H9 (cell line): ENCODE results near the gene ARHGEF25. TPM values are rescaled to one million over a fixed set of nuclear protein-coding genes. Genes with fewer than 3 reads are reported as not detected.

Experiments used
- DNase-seq: peaks from one replicate; pipeline ENCODE4 v3.0.0-alpha.2; 2017
- H2AFZ ChIP-seq: one replicate; pipeline ENCODE4 v1.6.1; 2013; ENCODE audit warnings: mild to moderate bottlenecking, low read length, control low read depth, moderate library complexity
- H2AK5ac ChIP-seq: 2 replicates; pipeline ENCODE4 v1.6.1; 2013; ENCODE audit warnings: low read length, control low read depth, mixed read lengths; ENCODE audit not compliant: insufficient read length
- H2BK120ac ChIP-seq: one replicate; pipeline ENCODE4 v1.6.1; 2013; ENCODE audit warnings: low read depth, mild to moderate bottlenecking, low read length, control low read depth, inconsistent platforms; ENCODE audit not compliant: poor library complexity, severe bottlenecking
- H2BK12ac ChIP-seq: 2 replicates; pipeline ENCODE4 v1.6.1; 2013; ENCODE audit warnings: low read length, control low read depth, mixed read lengths, low read depth; ENCODE audit not compliant: insufficient read length
- H2BK15ac ChIP-seq: 2 replicates; pipeline ENCODE4 v1.6.1; 2013; ENCODE audit warnings: low read depth, low read length, control low read depth
- H2BK20ac ChIP-seq: one replicate; pipeline ENCODE4 v1.6.1; 2013; ENCODE audit warnings: low read depth, mild to moderate bottlenecking, low read length, control low read depth, inconsistent platforms; ENCODE audit not compliant: poor library complexity, severe bottlenecking
- H2BK5ac ChIP-seq: 2 replicates; pipeline ENCODE4 v1.6.1; 2013; ENCODE audit warnings: low read length, control low read depth, mixed read lengths; ENCODE audit not compliant: insufficient read length
- H3K14ac ChIP-seq: 2 replicates; pipeline ENCODE4 v1.6.1; 2013; ENCODE audit warnings: low read length, control low read depth; ENCODE audit not compliant: insufficient read depth
- H3K18ac ChIP-seq: 2 replicates; pipeline ENCODE4 v1.6.1; 2013; ENCODE audit warnings: low read depth, mild to moderate bottlenecking, mixed read lengths, low read length, control low read depth; ENCODE audit not compliant: insufficient read length
- H3K23ac ChIP-seq: 2 replicates; pipeline ENCODE4 v1.6.1; 2013; ENCODE audit warnings: low read length, control low read depth, mixed read lengths, low read depth; ENCODE audit not compliant: insufficient read length
- H3K23me2 ChIP-seq: 2 replicates; pipeline ENCODE4 v1.6.1; 2013; ENCODE audit warnings: low read depth, mild to moderate bottlenecking, mixed read lengths, low read length, control low read depth; ENCODE audit not compliant: insufficient read length, poor library complexity, severe bottlenecking
- H3K27ac ChIP-seq: 2 replicates; pipeline ENCODE4 v1.5.1; 2013; ENCODE audit warnings: low read length, control low read depth, mixed read lengths, low read depth; ENCODE audit not compliant: insufficient read length
- H3K27me3 ChIP-seq: 2 replicates; pipeline ENCODE4 v1.6.1; 2013; ENCODE audit warnings: low read length, control low read depth, inconsistent platforms; ENCODE audit not compliant: insufficient read depth
- H3K4ac ChIP-seq: 2 replicates; pipeline ENCODE4 v1.6.1; 2013; ENCODE audit warnings: low read depth, mild to moderate bottlenecking, control low read depth, inconsistent platforms, low read length, moderate library complexity
- H3K4me1 ChIP-seq: 2 replicates; pipeline ENCODE4 v1.6.1; 2013; ENCODE audit warnings: low read length, control low read depth, inconsistent platforms; ENCODE audit not compliant: insufficient read depth
- H3K4me2 ChIP-seq: 2 replicates; pipeline ENCODE4 v1.6.1; 2013; ENCODE audit warnings: low read length, control low read depth, mixed read lengths; ENCODE audit not compliant: insufficient read length, insufficient read depth
- H3K56ac ChIP-seq: 2 replicates; pipeline ENCODE4 v1.6.1; 2013; ENCODE audit warnings: low read depth, mild to moderate bottlenecking, mixed read lengths, low read length, control low read depth; ENCODE audit not compliant: insufficient read length
- H3K79me1 ChIP-seq: 2 replicates; pipeline ENCODE4 v1.6.1; 2013; ENCODE audit warnings: low read depth, mild to moderate bottlenecking, moderate library complexity, low read length, control low read depth, inconsistent platforms; ENCODE audit not compliant: insufficient read depth, poor library complexity, severe bottlenecking
- H3K79me2 ChIP-seq: 2 replicates; pipeline ENCODE4 v1.6.1; 2013; ENCODE audit warnings: low read length, control low read depth, inconsistent platforms; ENCODE audit not compliant: insufficient read depth
- H3K9ac ChIP-seq: 2 replicates; pipeline ENCODE4 v1.6.1; 2013; ENCODE audit warnings: low read length, control low read depth, mixed read lengths; ENCODE audit not compliant: insufficient read length; ENCODE audit errors: extremely low read depth
- H3K9me3 ChIP-seq: one replicate; pipeline ENCODE4 v1.6.1; 2013; ENCODE audit warnings: low read depth, low read length, inconsistent platforms; ENCODE audit not compliant: control insufficient read depth
- H3T11ph ChIP-seq: one replicate; pipeline ENCODE4 v1.6.1; 2013; ENCODE audit warnings: mild to moderate bottlenecking, low read length, control low read depth, inconsistent platforms
- H4K20me1 ChIP-seq: one replicate; pipeline ENCODE4 v1.6.1; 2013; ENCODE audit not compliant: control insufficient read depth, insufficient read length, insufficient read depth
- H4K5ac ChIP-seq: 2 replicates; pipeline ENCODE4 v1.6.1; 2013; ENCODE audit warnings: low read depth, mild to moderate bottlenecking, mixed read lengths, low read length, control low read depth; ENCODE audit not compliant: insufficient read length
- H4K8ac ChIP-seq: replicated peaks from 2 replicates; pipeline ENCODE4 v1.6.1; 2013; ENCODE audit warnings: low read length, control low read depth, mixed read lengths, low read depth; ENCODE audit not compliant: insufficient read length
- H4K91ac ChIP-seq: 2 replicates; pipeline ENCODE4 v1.6.1; 2013; ENCODE audit warnings: low read depth, mild to moderate bottlenecking, moderate library complexity, mixed read lengths, low read length, control low read depth; ENCODE audit not compliant: insufficient read length
- H3K27ac Mint-ChIP-seq, 3 experiments: 2 replicates in 2 of 3; 3 replicates in 1 of 3; pipeline ENCODE4 v1.8.0; 2020 to 2021; ENCODE audit warnings: mixed read lengths in 3 of 3, mild to moderate bottlenecking in 1 of 3, moderate library complexity in 1 of 3
- H3K27me3 Mint-ChIP-seq: 2 replicates; pipeline ENCODE4 v1.8.0; 2021; ENCODE audit warnings: low read depth, mild to moderate bottlenecking, moderate library complexity, mixed read lengths
- H3K36me3 Mint-ChIP-seq, 3 experiments: 2 replicates in 2 of 3; 3 replicates in 1 of 3; pipeline ENCODE4 v1.8.0; 2020 to 2021; ENCODE audit warnings: low read depth in 3 of 3, mixed read lengths in 3 of 3; ENCODE audit not compliant: insufficient read depth in 1 of 3
- H3K4me1 Mint-ChIP-seq, 2 experiments: 2 replicates each; pipeline ENCODE4 v1.8.0; 2020; ENCODE audit warnings: mixed read lengths in 2 of 2
- H3K4me3 Mint-ChIP-seq, 2 experiments: 2 replicates in 1 of 2; 3 replicates in 1 of 2; pipeline ENCODE4 v1.8.0; 2020 to 2021; ENCODE audit warnings: mild to moderate bottlenecking in 2 of 2, mixed read lengths in 2 of 2, moderate library complexity in 1 of 2
- H3K9me3 Mint-ChIP-seq, 2 experiments: 2 replicates in 1 of 2; 3 replicates in 1 of 2; pipeline ENCODE4 v1.8.0; 2020; ENCODE audit warnings: mild to moderate bottlenecking in 2 of 2, mixed read lengths in 2 of 2, moderate library complexity in 1 of 2
- CTCF ChIP-seq: fragments of 200-600 bp; sonication (generic); conservative IDR thresholded peaks from 3 replicates; pipeline ENCODE4 v1.8.0; 2021; ENCODE audit warnings: antibody characterized with exemption, mild to moderate bottlenecking
- WGBS: extraction: QIAGEN DNeasy Blood & Tissue Kit; methylation state at CpG from one replicate; pipeline ENCODE4 v1.1.7; 2013; ENCODE audit warnings: missing lambda C conversion rate, low lambda C conversion rate, mixed read lengths; ENCODE audit not compliant: insufficient read length; ENCODE audit errors: extremely low coverage; 5-methylcytosine and 5-hydroxymethylcytosine counted together
- total RNA-seq: library from RNA; stranded (reverse); gene quantifications from 2 replicates; pipeline ENCODE4 v1.2.1, GENCODE V29; 2021

The ARHGEF25 gene
- total RNA-seq, 1 experiment from 2014 or later, result 22.6 TPM

GRCh38 chr12:57626921-57627445 lies 15.7 kb downstream of the ARHGEF25 start:
- no peak overlapping the region for H2AFZ ChIP-seq
- peaks cover 94% of the 10 kb centered on the region for H3K27me3 ChIP-seq
- H3K56ac ChIP-seq, result no peak overlapping the region
- no peak overlapping the region for H2BK120ac ChIP-seq
- no peak overlapping the region for H2BK12ac ChIP-seq
- H4K91ac ChIP-seq, result no peak overlapping the region
- no peak overlapping the region for H2BK5ac ChIP-seq
- no peak overlapping the region for H2BK15ac ChIP-seq
- no peak overlapping the region for H3K9ac ChIP-seq
- H3T11ph ChIP-seq, result no peak overlapping the region
- peaks cover under 1% of the 10 kb centered on the region for H4K20me1 ChIP-seq
- H3K79me2 ChIP-seq, result no peaks in the 10 kb centered on the region
- H3K4me1 ChIP-seq, result no peaks in the 10 kb centered on the region; the same call in 1 of the 2 replicates
- H4K8ac ChIP-seq, result no peak overlapping the region
- no CpG with 5 or more reads among the region's 9 CpGs for WGBS
- H3K23me2 ChIP-seq, result peaks cover 14% of the 10 kb centered on the region
- no peak overlapping the region for H4K5ac ChIP-seq
- no peak overlapping the region for H3K23ac ChIP-seq
- H2AK5ac ChIP-seq, result no peak overlapping the region
- H3K4ac ChIP-seq, result no peak overlapping the region
- H2BK20ac ChIP-seq, result no peak overlapping the region
- peak overlapping the region in 1 of 2 experiments; percentile 46; a peak in 2 of 5 replicates for H3K4me3 Mint-ChIP-seq
- H3K36me3 Mint-ChIP-seq, result no peaks in the 10 kb centered on the region; a peak in 3 of 7 replicates
- H3K18ac ChIP-seq, result no peak overlapping the region
- no peak overlapping the region for H3K14ac ChIP-seq
- H3K4me1 Mint-ChIP-seq, result peaks cover 8 to 32% of the 10 kb centered on the region in 2 experiments
- H3K27me3 Mint-ChIP-seq, result peaks cover 97% of the 10 kb centered on the region
- H3K9me3 ChIP-seq, result no peaks in the 10 kb centered on the region
- no peak overlapping the region for H3K4me2 ChIP-seq
- peak overlapping the region in 1 of 3 experiments; percentile 68; a peak in 1 of 7 replicates for H3K27ac Mint-ChIP-seq
- no peaks in the 10 kb centered on the region for H3K9me3 Mint-ChIP-seq
- no peak for DNase-seq
- no peak overlapping the region for H3K27ac ChIP-seq
- no peak for TF ChIP-seq CTCF
- H3K79me1 ChIP-seq, result no peaks in the 10 kb centered on the region
